ENCODE data around the gene RHOG.
"Not testable (repeated sequence)": the region's sequence is repeated elsewhere in the genome, so short reads cannot be mapped to it uniquely, and the experiment has no call there.

- not testable (repeated sequence) for TF ChIP-seq CTCF (IDR thresholded peaks at IDR 0.05; ENCODE audit: poor library complexity); EZH2 (IDR thresholded peaks at IDR 0.05; ENCODE audit: borderline replicate concordance); EZH2phosphoT487 (IDR thresholded peaks at IDR 0.05; ENCODE audit: low read depth, severe bottlenecking, unreplicated experiment)
These were observed 46.4 kb downstream of the RHOG start for GRCh38 chr11:3794387-3794786.
